Neural progenitor cell (in vitro differentiated cells): ENCODE results near the gene VRTN.

ENCODE experiments used
- EZH2phosphoT487 ChIP-seq: fragments of 200-600 bp; sonication (generic); IDR thresholded peaks from 2 replicates; pipeline ENCODE4 v1.6.1; 2017; ENCODE audit warnings: antibody characterized with exemption
- TF ChIP-seq, protein P1 (sequence below): fragments of 200-600 bp; sonication (generic); IDR thresholded peaks from 2 replicates; pipeline ENCODE4 v1.5.1; 2017; ENCODE audit warnings: antibody characterized with exemption, mild to moderate bottlenecking

DNA sequence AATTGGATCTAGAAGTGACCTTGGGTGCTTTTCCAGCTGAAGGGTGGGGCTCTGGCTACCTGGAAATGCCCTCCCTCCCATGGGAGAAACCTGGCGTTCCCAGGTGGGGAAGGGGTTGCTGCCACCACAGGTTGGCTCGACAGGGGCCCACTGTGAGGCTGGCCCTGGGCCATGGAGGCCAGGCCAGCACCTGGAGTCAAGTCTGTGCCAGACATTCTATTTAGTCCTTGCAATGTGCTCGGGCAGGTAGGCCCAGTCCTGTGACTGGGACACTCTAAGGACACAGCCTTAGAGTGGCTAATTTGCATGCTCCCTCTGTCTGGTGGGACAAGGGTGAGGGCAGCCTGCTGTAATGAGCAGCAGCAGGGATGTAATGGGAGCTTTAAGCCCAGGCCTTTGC is 11.9 kb downstream of the VRTN start:
- no peak for TF ChIP-seq EZH2phosphoT487
- TF ChIP-seq, protein P1, sequence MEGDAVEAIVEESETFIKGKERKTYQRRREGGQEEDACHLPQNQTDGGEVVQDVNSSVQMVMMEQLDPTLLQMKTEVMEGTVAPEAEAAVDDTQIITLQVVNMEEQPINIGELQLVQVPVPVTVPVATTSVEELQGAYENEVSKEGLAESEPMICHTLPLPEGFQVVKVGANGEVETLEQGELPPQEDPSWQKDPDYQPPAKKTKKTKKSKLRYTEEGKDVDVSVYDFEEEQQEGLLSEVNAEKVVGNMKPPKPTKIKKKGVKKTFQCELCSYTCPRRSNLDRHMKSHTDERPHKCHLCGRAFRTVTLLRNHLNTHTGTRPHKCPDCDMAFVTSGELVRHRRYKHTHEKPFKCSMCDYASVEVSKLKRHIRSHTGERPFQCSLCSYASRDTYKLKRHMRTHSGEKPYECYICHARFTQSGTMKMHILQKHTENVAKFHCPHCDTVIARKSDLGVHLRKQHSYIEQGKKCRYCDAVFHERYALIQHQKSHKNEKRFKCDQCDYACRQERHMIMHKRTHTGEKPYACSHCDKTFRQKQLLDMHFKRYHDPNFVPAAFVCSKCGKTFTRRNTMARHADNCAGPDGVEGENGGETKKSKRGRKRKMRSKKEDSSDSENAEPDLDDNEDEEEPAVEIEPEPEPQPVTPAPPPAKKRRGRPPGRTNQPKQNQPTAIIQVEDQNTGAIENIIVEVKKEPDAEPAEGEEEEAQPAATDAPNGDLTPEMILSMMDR, result no peak
